Activated naive CD4-positive, alpha-beta T cell treated with anti-CD3 and anti-CD28 coated beads, Interleukin-2, amount 50 U/mL, for 24 hours (primary cell): ENCODE results near the gene INSYN2B.
"Not testable (repeated sequence)": the region's sequence is repeated elsewhere in the genome, so short reads cannot be mapped to it uniquely, and the experiment has no call there.

ENCODE experiments used
- H3K27ac Mint-ChIP-seq: one replicate; pipeline ENCODE4 v1.8.0; 2021; ENCODE audit warnings: mild to moderate bottlenecking, mixed read lengths
- H3K27me3 Mint-ChIP-seq: one replicate; pipeline ENCODE4 v1.8.0; 2021; ENCODE audit warnings: mixed read lengths
- H3K36me3 Mint-ChIP-seq: one replicate; pipeline ENCODE4 v1.8.0; 2021; ENCODE audit warnings: mixed read lengths
- H3K4me1 Mint-ChIP-seq: one replicate; pipeline ENCODE4 v1.8.0; 2021; ENCODE audit warnings: mixed read lengths
- H3K4me3 Mint-ChIP-seq: one replicate; pipeline ENCODE4 v1.8.0; 2021; ENCODE audit warnings: mild to moderate bottlenecking, mixed read lengths
- H3K9me3 Mint-ChIP-seq: one replicate; pipeline ENCODE4 v1.8.0; 2021; ENCODE audit warnings: mixed read lengths

INSYN2B gene

DNA sequence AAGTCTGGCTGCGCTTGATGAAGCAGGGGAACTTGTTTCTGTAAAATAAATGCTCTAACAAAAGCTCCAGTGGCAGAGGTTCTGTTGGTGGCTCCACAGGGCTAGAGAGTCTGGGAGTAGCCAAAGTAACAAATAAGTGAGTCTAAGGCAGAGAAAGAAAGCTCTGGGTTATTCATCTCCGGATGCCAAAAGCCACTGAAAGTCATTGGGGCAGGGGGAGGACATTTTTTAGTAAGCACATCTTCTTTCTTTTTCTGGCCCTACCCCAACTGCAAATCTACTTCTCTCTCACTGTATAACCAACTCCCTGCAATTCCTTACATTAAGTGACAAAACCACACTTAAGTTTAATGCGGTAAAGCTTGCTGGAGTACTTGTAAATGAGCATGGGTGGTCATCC lies 141.6 kb downstream of the INSYN2B start:
- no peak overlapping the region for H3K27ac Mint-ChIP-seq
- H3K36me3 Mint-ChIP-seq = peaks cover 48% of the 10 kb centered on the region
- H3K4me1 Mint-ChIP-seq = peaks cover 4% of the 10 kb centered on the region
- H3K9me3 Mint-ChIP-seq = no peaks in the 10 kb centered on the region
- no peaks in the 10 kb centered on the region for H3K27me3 Mint-ChIP-seq
- no peak overlapping the region for H3K4me3 Mint-ChIP-seq

DNA sequence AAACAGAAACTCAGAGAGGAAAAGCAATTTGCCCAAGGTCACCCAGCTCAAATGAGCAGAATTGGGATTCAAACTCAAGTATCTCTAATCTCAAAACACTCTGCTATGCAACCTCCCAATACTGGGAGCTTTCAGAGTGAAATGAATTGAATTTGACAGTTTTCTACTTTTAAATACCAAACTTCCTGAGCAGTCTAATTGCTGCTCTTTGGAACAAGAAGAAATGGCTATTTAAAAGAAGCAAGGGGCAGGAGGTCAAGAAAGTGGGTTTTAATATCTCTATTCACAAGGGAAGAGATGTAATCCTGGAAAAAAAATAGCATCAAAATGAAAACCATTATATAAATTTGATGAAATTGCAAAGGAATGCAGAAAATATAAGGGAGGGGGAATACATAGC lies 142.6 kb downstream of the INSYN2B start:
- H3K36me3 Mint-ChIP-seq = peaks cover 40% of the 10 kb centered on the region
- no peaks in the 10 kb centered on the region for H3K27me3 Mint-ChIP-seq
- H3K4me3 Mint-ChIP-seq = no peak overlapping the region
- H3K4me1 Mint-ChIP-seq = peaks cover 4% of the 10 kb centered on the region
- H3K27ac Mint-ChIP-seq = no peak overlapping the region
- H3K9me3 Mint-ChIP-seq = no peaks in the 10 kb centered on the region

DNA sequence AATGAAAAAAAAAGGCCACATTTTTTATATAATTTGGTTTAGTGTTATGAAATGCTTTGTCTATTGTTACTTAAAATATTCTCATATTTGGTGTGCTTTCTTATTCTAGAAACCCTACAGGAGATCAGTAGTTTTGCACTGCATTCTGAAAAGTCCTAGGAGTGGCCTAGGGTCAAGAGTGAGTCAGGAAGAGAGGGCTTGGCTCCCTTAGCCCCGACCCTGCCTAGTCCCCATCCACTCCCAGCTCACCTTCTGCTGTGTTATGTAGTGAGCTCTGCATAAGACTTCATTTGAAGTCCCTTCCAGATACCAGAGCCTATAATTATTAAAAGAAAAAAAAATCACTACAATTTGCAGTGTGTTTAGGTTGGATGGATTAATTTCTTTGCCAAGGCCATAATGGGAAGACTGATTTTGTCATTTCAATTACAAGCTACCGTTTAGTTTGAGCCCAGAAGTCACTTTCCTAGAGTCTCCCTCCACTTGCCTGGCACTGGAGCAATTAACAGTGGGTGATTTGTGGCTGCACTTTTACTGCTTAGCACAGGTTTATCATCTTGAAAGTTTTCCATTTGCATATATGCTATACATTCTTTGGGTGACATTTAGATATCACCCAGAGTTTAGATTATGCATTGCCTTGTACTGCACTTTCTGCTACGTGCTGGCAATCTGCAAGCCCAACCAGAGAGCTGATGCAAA lies 143.3 kb downstream of the INSYN2B start:
- Mint-ChIP-seq H3K36me3 (peaks cover 38% of the 10 kb centered on the region), H3K4me1 (peaks cover 4% of the 10 kb centered on the region), H3K27ac (no peak overlapping the region), H3K4me3 (no peak overlapping the region), H3K27me3 (no peaks in the 10 kb centered on the region), H3K9me3 (no peaks in the 10 kb centered on the region)

DNA sequence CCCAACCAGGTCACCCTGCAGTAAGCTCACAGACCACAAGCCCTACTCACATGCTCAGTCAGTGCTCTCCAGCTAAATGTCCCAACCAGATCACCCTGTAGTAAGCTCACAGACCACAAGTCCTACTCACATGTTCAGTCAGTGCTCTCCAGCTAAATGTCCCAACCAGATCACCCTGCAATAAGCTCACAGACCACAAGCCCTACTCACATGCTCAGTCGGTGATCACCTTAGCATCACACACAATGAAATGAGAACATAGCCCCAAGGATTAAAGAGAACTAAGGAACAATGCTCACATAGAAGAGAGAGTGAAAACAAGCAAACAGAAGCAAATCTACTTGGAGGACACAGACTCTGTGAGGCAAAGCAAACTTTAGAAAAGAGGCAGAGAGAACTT lies 145.8 kb downstream of the INSYN2B start:
- H3K4me3 Mint-ChIP-seq, H3K4me1 Mint-ChIP-seq, H3K9me3 Mint-ChIP-seq, H3K27me3 Mint-ChIP-seq: not testable (repeated sequence)
- peaks cover 21% of the 10 kb centered on the region for H3K36me3 Mint-ChIP-seq
- peak overlapping the region; percentile 13 for H3K27ac Mint-ChIP-seq

DNA sequence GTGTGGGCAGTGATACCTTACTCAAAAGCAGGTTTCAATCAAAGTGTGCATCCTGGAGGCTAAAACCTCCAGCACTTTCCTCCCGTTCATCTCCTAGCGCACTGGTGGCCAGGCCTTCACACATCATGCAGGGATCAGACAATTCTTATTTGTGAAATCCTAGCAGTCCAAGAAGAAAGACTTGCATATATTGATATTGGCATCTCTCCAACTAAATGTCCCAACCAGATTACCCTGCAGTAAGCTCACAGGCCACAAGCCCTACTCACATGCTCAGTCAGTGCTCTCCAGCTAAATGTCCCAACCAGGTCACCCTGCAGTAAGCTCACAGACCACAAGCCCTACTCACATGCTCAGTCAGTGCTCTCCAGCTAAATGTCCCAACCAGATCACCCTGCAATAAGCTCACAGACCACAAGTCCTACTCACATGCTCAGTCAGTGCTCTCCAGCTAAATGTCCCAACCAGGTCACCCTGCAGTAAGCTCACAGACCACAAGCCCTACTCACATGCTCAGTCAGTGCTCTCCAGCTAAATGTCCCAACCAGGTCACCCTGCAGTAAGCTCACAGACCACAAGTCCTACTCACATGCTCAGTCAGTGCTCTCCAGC lies 146.5 kb downstream of the INSYN2B start:
- not testable (repeated sequence) for H3K27me3 Mint-ChIP-seq, H3K9me3 Mint-ChIP-seq, H3K4me3 Mint-ChIP-seq, H3K27ac Mint-ChIP-seq, H3K4me1 Mint-ChIP-seq
- H3K36me3 Mint-ChIP-seq = peaks cover 20% of the 10 kb centered on the region

DNA sequence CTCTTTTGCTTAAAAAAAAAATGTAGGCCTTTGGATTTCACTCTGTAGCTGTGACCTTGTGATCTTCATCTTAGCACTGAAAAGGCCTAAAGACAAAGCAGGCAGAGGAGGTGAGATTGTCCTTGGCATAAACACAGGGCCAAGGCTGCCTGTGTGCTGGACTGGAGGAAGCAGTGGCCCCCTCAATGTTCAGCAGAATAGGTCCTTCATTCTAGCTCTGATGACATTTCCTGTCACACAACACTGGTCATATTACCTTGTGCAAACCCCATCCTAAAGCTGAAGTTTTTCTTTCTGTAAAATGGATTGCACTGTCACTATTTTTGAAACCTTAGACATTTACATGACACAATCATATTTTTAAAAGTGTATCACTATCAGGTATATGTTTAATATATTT lies 147.4 kb downstream of the INSYN2B start:
- peaks cover 20% of the 10 kb centered on the region for H3K36me3 Mint-ChIP-seq
- peaks cover 16% of the 10 kb centered on the region for H3K4me1 Mint-ChIP-seq
- no peak overlapping the region for H3K27ac Mint-ChIP-seq
- no peaks in the 10 kb centered on the region for H3K9me3 Mint-ChIP-seq
- H3K4me3 Mint-ChIP-seq = no peak overlapping the region
- no peaks in the 10 kb centered on the region for H3K27me3 Mint-ChIP-seq

DNA sequence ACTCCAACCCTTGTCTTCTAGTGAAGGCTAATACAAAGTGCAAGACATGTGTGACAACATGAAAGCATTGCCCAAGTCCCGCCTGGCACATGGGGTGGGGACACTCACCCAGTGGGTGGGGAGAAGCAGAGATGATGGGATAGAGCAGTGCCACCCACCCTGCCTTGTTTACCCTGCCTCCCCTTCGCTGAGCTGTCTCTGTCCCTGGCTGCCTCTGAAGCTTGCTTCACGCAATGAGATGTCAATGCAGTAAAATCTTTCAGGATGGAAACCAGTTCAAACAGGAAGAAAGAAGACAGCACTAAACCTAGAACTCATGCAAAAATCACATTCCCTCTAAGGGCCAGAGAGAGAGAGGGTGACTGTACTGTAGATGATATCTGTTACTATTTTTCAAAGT lies 148.0 kb downstream of the INSYN2B start:
- no peak overlapping the region for H3K4me3 Mint-ChIP-seq
- no peaks in the 10 kb centered on the region for H3K27me3 Mint-ChIP-seq
- no peaks in the 10 kb centered on the region for H3K9me3 Mint-ChIP-seq
- H3K4me1 Mint-ChIP-seq = peaks cover 19% of the 10 kb centered on the region
- no peak overlapping the region for H3K27ac Mint-ChIP-seq
- peaks cover 19% of the 10 kb centered on the region for H3K36me3 Mint-ChIP-seq

- no peak overlapping the region for H3K27ac Mint-ChIP-seq
Observed at GRCh38 chr5:169831331-169831730, 149.0 kb downstream of the INSYN2B start.

GRCh38 chr5:169828385-169828784 lies 151.9 kb downstream of the INSYN2B start:
- peaks cover 15% of the 10 kb centered on the region for H3K4me1 Mint-ChIP-seq
- H3K4me3 Mint-ChIP-seq = no peak overlapping the region
- no peaks in the 10 kb centered on the region for H3K27me3 Mint-ChIP-seq
- no peaks in the 10 kb centered on the region for H3K9me3 Mint-ChIP-seq
- H3K36me3 Mint-ChIP-seq = peaks cover 23% of the 10 kb centered on the region
- H3K27ac Mint-ChIP-seq = no peak overlapping the region

More at GRCh38 chr5:169831331-169831730, 149.0 kb downstream of the INSYN2B start:
- Mint-ChIP-seq H3K36me3 (peaks cover 17% of the 10 kb centered on the region), H3K4me1 (peaks cover 20% of the 10 kb centered on the region), H3K4me3 (no peak overlapping the region), H3K9me3 (no peaks in the 10 kb centered on the region), H3K27me3 (no peaks in the 10 kb centered on the region)

DNA sequence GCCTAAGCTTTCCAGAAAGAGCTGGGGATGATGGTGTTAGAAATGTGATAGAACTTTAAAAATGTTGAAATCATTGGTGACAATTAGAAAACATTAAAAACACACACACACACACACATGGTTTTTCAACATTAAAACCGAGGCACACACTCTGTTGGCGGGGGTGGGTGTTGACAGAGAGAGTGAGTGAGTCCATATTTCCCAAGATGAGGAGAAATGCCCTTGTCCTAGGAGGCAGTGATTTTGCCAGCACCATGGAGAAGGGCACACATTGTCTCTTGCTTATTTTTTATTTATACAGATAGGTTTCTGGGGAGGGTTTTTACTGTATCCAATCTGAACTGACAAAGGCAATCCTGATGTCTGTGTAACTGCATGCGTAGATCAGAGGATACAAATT lies 152.5 kb downstream of the INSYN2B start:
- Mint-ChIP-seq H3K27ac (peak overlapping the region; percentile 61), H3K36me3 (peaks cover 27% of the 10 kb centered on the region)

GRCh38 chr5:169826618-169827017 lies 153.7 kb downstream of the INSYN2B start:
- H3K27me3 Mint-ChIP-seq = no peaks in the 10 kb centered on the region
- no peak overlapping the region for H3K27ac Mint-ChIP-seq
- peaks cover 27% of the 10 kb centered on the region for H3K36me3 Mint-ChIP-seq
- no peaks in the 10 kb centered on the region for H3K9me3 Mint-ChIP-seq
- no peak overlapping the region for H3K4me3 Mint-ChIP-seq
- H3K4me1 Mint-ChIP-seq = peaks cover 15% of the 10 kb centered on the region

More for the DNA sequence above, 152.5 kb downstream of the INSYN2B start:
- no peaks in the 10 kb centered on the region for H3K27me3 Mint-ChIP-seq
- no peak overlapping the region for H3K4me3 Mint-ChIP-seq
- no peaks in the 10 kb centered on the region for H3K9me3 Mint-ChIP-seq
- H3K4me1 Mint-ChIP-seq = peaks cover 15% of the 10 kb centered on the region

- H3K27me3 Mint-ChIP-seq = no peaks in the 10 kb centered on the region
- H3K36me3 Mint-ChIP-seq = peaks cover 40% of the 10 kb centered on the region
- peaks cover 3% of the 10 kb centered on the region for H3K4me1 Mint-ChIP-seq
- no peak overlapping the region for H3K4me3 Mint-ChIP-seq
- H3K27ac Mint-ChIP-seq = no peak overlapping the region
- no peaks in the 10 kb centered on the region for H3K9me3 Mint-ChIP-seq
Observed at GRCh38 chr5:169817031-169817430, 163.3 kb downstream of the INSYN2B start.

GRCh38 chr5:169814522-169814921 lies 165.8 kb downstream of the INSYN2B start:
- H3K36me3 Mint-ChIP-seq = peaks cover 48% of the 10 kb centered on the region
- H3K4me1 Mint-ChIP-seq = peaks cover 10% of the 10 kb centered on the region
- no peak overlapping the region for H3K27ac Mint-ChIP-seq
- no peak overlapping the region for H3K4me3 Mint-ChIP-seq
- H3K9me3 Mint-ChIP-seq = no peaks in the 10 kb centered on the region
- H3K27me3 Mint-ChIP-seq = no peaks in the 10 kb centered on the region
